Kidney (tissue), 14 donors: Measurements from ENCODE around the gene CAPZB. TPM values are rescaled to one million over a fixed set of nuclear protein-coding genes. Genes with fewer than 3 reads are reported as not detected.

Experiments used
- DNase-seq, 5 donors: peaks; one replicate each; pipeline ENCODE4 v3.0.0-alpha.2; 2013 to 2020
- FAIRE-seq: peaks from 2 replicates; lab custom pipeline; 2012; peaks lifted over from hg19 to GRCh38; lab: Jason Lieb, UNC
- H3K27ac ChIP-seq, 2 donors: one replicate each; pipeline ENCODE4 v1.7.0; 2013; ENCODE audit warnings: low read depth in 2 of 2, low read length in 2 of 2, inconsistent platforms in 1 of 2
- H3K27me3 ChIP-seq: one replicate; pipeline ENCODE4 v1.7.1; 2013; ENCODE audit warnings: low read length, inconsistent platforms; ENCODE audit not compliant: control insufficient read depth, insufficient read depth
- H3K36me3 ChIP-seq, 3 donors: one replicate each; pipeline versions ENCODE4 v1.7.0 to v1.7.1; 2013; ENCODE audit warnings: low read length in 3 of 3, control low read depth in 1 of 3, inconsistent platforms in 1 of 3; ENCODE audit not compliant: insufficient read depth in 3 of 3, control insufficient read depth in 2 of 3
- H3K4me1 ChIP-seq, 3 donors: one replicate each; pipeline versions ENCODE4 v1.7.0 to v1.7.1; 2013; ENCODE audit warnings: low read length in 3 of 3, inconsistent platforms in 1 of 3, low read depth in 1 of 3; ENCODE audit not compliant: control insufficient read depth in 2 of 3, insufficient read depth in 2 of 3
- H3K4me3 ChIP-seq, 3 donors: one replicate each; pipeline versions ENCODE4 v1.7.0 to v1.8.1; 2013; ENCODE audit warnings: low read length in 3 of 3, control low read depth in 1 of 3, inconsistent platforms in 1 of 3
- H3K9ac ChIP-seq, 3 donors: one replicate each; pipeline versions ENCODE4 v1.7.0 to v1.7.1; 2013; ENCODE audit warnings: low read length in 3 of 3, control low read depth in 1 of 3, inconsistent platforms in 1 of 3
- H3K9me3 ChIP-seq, 3 donors: one replicate each; pipeline versions ENCODE4 v1.7.0 to v1.7.1; 2013; ENCODE audit warnings: low read length in 3 of 3, control low read depth in 1 of 3, inconsistent platforms in 1 of 3; ENCODE audit not compliant: control insufficient read depth in 2 of 3, insufficient read depth in 1 of 3
- intact Hi-C: fragments of 100-400 bp; cut with DNase I; formaldehyde crosslinking; loops from one replicate; pipeline ENCODE4 v1.11.1; 2022
- polyA plus RNA-seq: library from polyadenylated mRNA; stranded (reverse); fragments of 350-450 nt; fragmentation: Illumina TruSeq; extraction: RNeasy Lipid Tissue Mini Kit (QIAGEN cat#74804); gene quantifications from one replicate; pipeline ENCODE4 v1.2.3, GENCODE V29; 2014; ENCODE audit warnings: low read depth, low replicate concordance; ENCODE audit not compliant: insufficient read depth
- total RNA-seq: library from RNA; stranded (reverse); fragmentation: NEBNext Ultra II Directional; extraction: Animal tissue kit (Norgen Biotek cat#: 25700); gene quantifications from one replicate; pipeline ENCODE4 v1.2.1, GENCODE V29; 2021
- TF ChIP-seq, protein P1 (sequence below): IDR thresholded peaks from 3 replicates; pipeline ENCODE4 v1.5.1; 2012; ENCODE audit warnings: mild to moderate bottlenecking, moderate library complexity, borderline replicate concordance; ENCODE audit not compliant: insufficient read depth; ENCODE audit errors: extremely low read depth
- donor health status: control.
- donor health status: control.
- donor health status: control.
- donor health status: control.
- donor health status: control.
- donor health status: DM: yes; HTN: yes; CAD: no.
- donor health status: Normal renal cell carcinoma (clear cell type).

CAPZB gene
- total and polyA plus RNA-seq, 2 donors from 2014 or later: 253 to 265 TPM

DNA sequence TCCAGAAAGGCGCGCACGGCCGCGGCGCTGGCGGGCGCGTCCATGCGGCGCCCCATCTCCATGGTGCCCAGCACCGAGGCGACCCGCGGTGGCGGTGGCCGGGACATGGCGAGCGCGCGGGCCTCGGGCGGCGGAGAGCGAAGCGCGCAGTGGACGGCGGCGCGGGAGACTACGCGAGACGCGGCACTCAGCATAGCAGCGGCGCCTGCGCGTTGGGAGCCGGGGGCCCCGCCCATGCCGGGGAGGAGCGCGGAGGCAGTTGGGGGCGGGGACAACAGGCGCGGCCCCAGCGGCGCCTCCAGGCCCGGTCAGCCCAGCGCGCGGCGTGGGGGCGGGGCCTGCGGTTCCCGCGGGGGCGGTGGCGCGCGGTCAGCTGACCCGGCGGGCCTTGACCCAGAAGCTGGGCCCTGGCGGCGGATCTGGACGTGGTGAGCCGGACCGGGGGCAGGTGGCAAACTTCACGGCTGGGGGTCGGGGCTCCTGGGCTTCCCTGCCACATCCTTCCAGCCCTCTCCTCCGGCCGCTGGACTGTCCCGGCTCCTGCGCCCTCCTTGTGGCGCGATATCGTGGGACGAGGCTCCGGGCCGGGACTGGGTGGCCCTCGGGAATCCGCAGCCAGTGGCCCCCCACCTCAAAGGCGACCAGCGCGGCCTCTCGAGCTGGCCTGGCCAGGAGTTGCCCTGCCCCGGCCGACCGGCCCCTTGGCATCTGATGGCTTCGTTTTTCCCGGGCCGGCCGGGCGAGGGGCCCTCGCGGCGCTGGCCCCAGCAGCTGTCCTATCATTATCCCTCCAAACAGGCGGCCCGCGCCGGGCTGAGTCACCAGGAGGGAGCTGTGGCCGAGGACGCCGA lies 173.2 kb downstream of the CAPZB start, which contains the start of the genes AKR7A2 and SLC66A1:
Gene AKR7A2, minus strand, starts transcription at position 214 of the 851 bp plus-strand sequence. Its CDS starts 20 bp downstream, at position 194.
Gene SLC66A1, plus strand, starts transcription at position 396 of the 851 bp plus-strand sequence. CDS start 5,352 bp downstream, outside the sequence.
- peaks cover 0 to 9% (median 2%) of the 10 kb centered on the region in 3 donors for H3K36me3 ChIP-seq
- H3K27ac ChIP-seq: peak within 1 kb of the TSS; percentile 61 to 69
- DNase-seq: peak; percentile 94 to 98 (median 96)
- H3K9me3 ChIP-seq: no peaks in the 10 kb centered on the region
- peaks cover 0 to 23% (median 13%) of the 10 kb centered on the region in 3 donors for H3K4me1 ChIP-seq
- peak within 1 kb of the TSS; percentile 53 to 75 (median 72) for H3K9ac ChIP-seq
- TF ChIP-seq, protein P1, sequence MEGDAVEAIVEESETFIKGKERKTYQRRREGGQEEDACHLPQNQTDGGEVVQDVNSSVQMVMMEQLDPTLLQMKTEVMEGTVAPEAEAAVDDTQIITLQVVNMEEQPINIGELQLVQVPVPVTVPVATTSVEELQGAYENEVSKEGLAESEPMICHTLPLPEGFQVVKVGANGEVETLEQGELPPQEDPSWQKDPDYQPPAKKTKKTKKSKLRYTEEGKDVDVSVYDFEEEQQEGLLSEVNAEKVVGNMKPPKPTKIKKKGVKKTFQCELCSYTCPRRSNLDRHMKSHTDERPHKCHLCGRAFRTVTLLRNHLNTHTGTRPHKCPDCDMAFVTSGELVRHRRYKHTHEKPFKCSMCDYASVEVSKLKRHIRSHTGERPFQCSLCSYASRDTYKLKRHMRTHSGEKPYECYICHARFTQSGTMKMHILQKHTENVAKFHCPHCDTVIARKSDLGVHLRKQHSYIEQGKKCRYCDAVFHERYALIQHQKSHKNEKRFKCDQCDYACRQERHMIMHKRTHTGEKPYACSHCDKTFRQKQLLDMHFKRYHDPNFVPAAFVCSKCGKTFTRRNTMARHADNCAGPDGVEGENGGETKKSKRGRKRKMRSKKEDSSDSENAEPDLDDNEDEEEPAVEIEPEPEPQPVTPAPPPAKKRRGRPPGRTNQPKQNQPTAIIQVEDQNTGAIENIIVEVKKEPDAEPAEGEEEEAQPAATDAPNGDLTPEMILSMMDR: no peak
- no peak for FAIRE-seq
- intact Hi-C loops: no loop called here
- peak within 1 kb of the TSS; percentile 67 to 87 (median 84) for H3K4me3 ChIP-seq
- H3K27me3 ChIP-seq: no peaks in the 10 kb centered on the region

- TF ChIP-seq, protein P1: no peak
- intact Hi-C loops: no loop called here
- peak overlapping the region; percentile 45 to 69 for H3K27ac ChIP-seq
- H3K9me3 ChIP-seq: no peaks in the 10 kb centered on the region
- peak in 1 of 5 donors; percentile 84 for DNase-seq
- H3K27me3 ChIP-seq: no peaks in the 10 kb centered on the region
- H3K9ac ChIP-seq: peak overlapping the region; percentile 53 to 75 (median 70)
- H3K36me3 ChIP-seq: peaks cover 0 to 10% (median 2%) of the 10 kb centered on the region in 3 donors
- peaks cover 0 to 23% (median 13%) of the 10 kb centered on the region in 3 donors for H3K4me1 ChIP-seq
- peak overlapping the region; percentile 67 to 87 (median 84) for H3K4me3 ChIP-seq
- no peak for FAIRE-seq
These were observed 173.8 kb downstream of the CAPZB start for GRCh38 chr1:19311503-19311930.

DNA sequence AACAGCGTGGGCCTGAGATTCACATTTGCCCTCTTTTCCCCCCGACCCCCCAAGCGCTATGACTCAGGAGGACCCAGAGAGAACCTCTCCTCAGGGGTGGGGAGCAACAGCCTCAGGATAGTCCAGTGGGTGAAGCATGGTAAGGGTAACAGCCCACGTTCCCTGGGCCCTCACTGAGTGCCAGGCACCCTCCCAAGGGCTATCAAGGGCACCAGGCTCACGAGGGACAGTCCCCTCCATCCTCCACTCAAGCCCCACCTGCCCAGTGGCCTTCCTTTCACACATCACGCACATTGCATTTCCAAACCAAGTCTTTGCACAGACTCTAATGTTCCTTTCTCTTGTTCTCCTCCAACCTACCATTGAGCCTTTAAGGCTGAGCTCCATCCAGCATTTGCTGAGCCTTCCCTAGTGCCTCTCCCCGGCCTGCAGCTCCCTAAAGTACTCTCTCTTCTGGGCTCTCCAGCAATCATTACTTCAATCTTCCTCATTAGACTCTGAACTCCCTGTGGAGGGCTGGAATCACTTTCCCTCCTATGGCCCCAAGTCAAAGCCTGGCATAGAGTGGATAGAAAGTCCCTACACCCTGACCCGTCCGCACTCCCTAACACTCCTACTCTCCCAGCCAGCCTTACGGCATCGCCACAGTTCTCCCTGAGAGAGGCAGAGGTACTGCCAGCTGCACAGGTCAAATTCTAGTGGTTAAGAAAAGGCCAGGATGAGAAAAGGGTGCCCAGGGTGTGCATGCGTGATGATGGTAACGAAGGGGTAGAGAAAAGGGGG lies 174.4 kb downstream of the CAPZB start:
- FAIRE-seq: no peak

More for the DNA sequence above, 174.4 kb downstream of the CAPZB start:
- no peaks in the 10 kb centered on the region for H3K27me3 ChIP-seq
- peaks cover 0 to 16% (median 2%) of the 10 kb centered on the region in 3 donors for H3K36me3 ChIP-seq
- H3K9ac ChIP-seq: peak overlapping the region; percentile 53 to 75 (median 70)
- H3K4me1 ChIP-seq: peaks cover 0 to 22% (median 13%) of the 10 kb centered on the region in 3 donors
- peak overlapping the region; percentile 45 to 69 for H3K27ac ChIP-seq
- TF ChIP-seq, protein P1: no peak
- H3K9me3 ChIP-seq: no peaks in the 10 kb centered on the region
- H3K4me3 ChIP-seq: peak overlapping the region; percentile 67 to 87 (median 84)
- intact Hi-C loops: no loop called here
- peak in 4 of 5 donors; percentile 31 to 51 (median 40) for DNase-seq
